Subcutaneous adipose tissue (tissue), 4 donors: ENCODE measurements around the gene C19orf73. TPM values are rescaled to one million over a fixed set of nuclear protein-coding genes. Genes with fewer than 3 reads are reported as not detected.

Experiments used
- CTCF ChIP-seq: fragments of 450-650 bp; IDR thresholded peaks from one replicate; pipeline ENCODE4 v1.5.1; 2016; ENCODE audit warnings: low read depth, mild to moderate bottlenecking, control low read depth, antibody characterized with exemption, moderate library complexity
- total RNA-seq, 4 donors: library from RNA; depleted of rRNA; stranded (reverse); fragments of >200 nt; gene quantifications; one replicate each; pipeline ENCODE4 v1.1.0, GENCODE V29; 2016

The C19orf73 gene
- total RNA-seq, 4 donors from 2014 or later, result 1.1 to 6.5 (median 1.5) TPM; not detected in 1

GRCh38 chr19:49152119-49152550 is 33.2 kb upstream of the C19orf73 start:
- TF ChIP-seq CTCF, result no peak

DNA sequence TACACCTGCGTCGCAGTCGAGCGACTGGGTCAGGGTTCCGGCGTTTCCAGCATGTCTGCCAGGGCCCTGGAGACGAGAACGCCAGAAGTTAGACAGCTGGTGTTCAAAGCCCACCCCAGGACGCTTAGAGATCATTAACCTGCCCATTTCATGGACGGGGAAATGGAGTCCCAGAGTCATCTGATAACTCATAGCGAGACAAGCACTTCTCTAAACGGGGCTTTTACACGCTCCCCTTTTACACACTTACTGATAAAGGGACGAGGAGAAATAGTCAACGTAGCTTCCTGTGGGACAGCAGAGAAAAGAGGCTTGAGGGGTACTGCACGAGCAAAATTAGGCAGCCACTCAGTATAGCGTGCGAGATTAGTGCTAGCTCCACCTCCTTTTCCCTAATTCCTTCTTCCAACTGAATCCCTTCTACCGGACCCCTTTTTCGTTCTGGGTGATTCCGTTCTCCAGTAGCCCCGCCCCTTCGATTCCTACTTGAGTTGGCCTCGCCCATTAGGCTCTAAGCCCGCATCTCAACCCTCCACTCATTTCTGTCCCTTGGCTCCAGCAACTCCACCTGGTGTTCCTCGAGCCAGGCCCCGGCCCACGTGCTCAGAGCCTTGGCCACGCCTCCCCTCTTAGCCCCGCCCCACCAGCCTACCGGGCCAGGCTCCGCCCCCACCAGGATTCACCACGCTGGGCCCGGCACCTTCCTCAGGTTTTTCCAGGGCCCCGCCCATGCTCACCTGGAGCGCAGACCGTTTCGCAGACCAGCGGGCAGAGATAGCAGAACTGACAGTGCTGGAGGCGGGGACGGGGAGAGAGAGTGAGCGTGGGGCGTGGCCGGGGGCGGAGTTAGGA is 32.5 kb upstream of the C19orf73 start:
- no peak for TF ChIP-seq CTCF

- no peak for TF ChIP-seq CTCF
Observed at GRCh38 chr19:49150944-49151243, 32.0 kb upstream of the C19orf73 start.

DNA sequence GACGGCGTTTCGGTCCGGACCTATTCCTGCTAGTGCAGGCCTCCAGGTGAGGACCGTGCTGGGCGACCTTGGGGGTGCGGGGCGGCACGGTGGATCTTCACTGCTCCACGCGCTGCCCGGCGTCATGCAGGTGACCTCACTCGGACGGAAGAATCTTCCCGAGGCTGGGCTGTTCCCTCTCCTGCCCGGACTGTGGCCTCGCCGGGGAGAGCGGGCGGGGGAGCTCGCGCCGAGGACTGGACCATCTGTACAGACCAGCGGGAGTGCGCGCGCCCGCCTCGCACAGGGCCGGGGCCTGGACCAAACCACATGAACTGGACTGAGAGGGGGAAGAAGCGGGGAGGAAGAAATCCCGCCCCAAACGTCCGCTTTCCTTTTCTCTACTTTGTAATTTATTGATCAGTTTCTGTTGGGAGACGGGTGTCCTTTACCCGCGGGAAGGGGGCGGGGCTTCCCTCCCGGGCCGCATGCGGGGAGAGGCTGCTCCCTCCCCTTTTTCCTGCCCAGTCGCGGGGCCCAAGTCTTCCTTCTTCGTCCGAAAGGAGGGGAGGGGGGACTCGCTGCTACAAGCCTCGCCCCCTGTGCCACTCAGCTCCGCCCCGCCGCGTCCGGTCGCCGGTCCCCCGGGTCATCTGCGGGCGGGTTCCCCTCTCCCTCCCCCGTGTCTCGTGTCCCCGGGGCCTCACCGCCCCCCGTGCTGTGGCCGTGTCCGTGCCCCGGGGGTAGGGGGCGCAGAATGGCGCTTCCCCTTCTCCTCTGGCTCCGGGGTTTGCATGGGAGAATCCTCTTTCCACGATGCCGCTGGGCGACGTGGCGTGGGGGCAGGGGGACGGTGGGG is 31.4 kb upstream of the C19orf73 start:
- TF ChIP-seq CTCF, result no peak

DNA sequence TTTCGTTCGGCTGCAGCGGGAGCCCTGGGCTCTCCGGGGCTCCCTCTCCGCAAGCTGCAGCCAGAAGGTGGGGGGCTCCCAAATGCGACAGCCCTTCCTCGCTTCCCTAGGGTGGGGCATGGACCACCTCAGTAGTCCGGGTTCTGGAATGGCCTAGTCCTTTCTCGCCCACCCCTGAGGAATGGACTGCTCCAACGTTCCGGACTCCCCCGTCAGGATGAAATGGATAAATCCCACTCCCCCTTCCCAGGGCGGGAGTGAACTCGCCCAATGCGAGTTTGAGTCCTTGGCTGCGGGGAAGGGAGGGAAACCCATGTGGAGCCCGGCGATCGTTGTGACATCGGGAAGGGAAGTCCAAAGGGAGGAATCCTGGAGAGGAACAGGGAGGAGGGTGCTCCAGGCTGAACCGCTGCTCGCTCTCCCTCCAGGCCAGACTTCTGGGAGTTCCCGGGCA is 30.7 kb upstream of the C19orf73 start:
- no peak for TF ChIP-seq CTCF

DNA sequence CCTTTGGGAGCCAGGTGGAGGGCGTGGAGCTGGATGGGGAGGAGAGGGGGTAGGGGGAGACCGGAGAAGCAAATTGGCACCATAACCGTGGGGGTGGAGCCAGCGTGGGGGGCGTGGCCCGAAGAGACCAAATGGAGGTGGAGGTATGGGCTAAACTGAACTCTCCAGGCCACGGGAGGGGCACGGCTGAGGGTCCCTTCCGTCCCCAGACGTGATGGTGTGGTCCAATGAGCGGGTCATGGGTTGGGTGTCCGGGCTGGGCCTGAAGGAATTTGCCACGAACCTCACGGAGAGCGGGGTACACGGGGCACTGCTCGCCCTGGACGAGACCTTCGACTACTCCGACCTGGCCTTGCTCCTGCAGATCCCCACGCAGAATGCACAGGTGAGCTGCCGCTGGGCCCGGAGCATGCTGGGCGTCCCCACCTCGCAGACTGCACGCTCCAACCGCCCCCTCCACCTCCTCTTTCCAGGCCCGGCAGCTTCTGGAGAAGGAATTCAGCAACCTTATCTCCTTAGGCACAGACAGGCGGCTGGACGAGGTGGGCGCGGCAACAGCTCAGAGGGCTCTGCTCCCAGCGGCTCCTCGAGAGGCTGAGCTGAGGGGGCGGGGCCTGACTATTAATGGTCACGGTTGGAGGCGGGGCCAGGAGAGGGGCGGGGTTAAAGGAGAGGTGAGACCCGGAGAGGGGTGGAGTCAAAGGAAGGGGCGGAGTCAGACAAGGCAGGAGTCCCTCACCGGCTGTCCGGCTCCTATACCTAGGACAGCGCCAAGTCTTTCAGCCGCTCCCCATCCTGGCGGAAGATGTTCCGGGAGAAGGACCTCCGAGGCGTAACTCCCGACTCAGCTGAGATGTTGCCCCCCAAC is 30.1 kb upstream of the C19orf73 start:
- no peak for TF ChIP-seq CTCF
